GM19023 (cell line): Measurements from ENCODE around the gene BCL2.
A peak's percentile ranks its signal among the peaks of the same experiment; 100 is the strongest.
"Not testable (repeated sequence)": the region's sequence is repeated elsewhere in the genome, so short reads cannot be mapped to it uniquely, and the experiment has no call there.

ENCODE experiments used
- ATAC-seq: cut with Tn5 transposase; IDR thresholded peaks from one replicate; pipeline ENCODE4 v1.9.1; 2021; ENCODE audit warnings: mild to moderate bottlenecking, moderate library complexity; ENCODE audit not compliant: unreplicated experiment

The BCL2 gene

DNA sequence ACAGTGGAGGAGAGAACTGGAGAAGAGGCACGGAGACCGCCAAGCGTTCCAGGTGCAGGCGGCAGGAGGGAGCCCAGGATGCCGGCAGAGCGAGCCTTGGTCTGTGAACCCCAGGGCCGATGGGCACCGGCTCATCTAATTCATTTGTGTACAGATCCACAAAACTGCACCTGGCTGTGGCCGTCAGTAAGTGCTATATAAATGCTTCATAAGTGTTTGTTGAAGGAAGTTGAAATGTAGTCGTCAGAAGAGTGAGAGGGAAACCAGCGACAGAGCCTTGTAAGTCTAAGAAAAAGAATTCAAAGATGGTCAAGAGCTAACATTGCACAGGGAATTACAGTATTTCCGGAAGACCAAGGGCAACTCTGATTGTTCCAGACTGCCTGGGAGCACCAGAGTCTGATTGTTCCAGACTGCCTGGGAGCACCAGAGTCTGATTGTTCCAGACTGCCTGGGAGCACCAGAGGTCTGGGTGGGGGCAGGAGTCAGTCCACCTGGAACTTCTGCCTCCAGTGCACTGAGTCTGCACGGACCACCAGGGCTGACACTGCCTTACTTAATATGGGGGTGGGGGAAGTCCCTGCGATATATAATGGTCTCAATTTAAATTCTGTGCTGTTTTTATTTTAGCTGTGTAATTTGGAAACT, 112.3 kb downstream of the BCL2 start:
- no peak for ATAC-seq

DNA sequence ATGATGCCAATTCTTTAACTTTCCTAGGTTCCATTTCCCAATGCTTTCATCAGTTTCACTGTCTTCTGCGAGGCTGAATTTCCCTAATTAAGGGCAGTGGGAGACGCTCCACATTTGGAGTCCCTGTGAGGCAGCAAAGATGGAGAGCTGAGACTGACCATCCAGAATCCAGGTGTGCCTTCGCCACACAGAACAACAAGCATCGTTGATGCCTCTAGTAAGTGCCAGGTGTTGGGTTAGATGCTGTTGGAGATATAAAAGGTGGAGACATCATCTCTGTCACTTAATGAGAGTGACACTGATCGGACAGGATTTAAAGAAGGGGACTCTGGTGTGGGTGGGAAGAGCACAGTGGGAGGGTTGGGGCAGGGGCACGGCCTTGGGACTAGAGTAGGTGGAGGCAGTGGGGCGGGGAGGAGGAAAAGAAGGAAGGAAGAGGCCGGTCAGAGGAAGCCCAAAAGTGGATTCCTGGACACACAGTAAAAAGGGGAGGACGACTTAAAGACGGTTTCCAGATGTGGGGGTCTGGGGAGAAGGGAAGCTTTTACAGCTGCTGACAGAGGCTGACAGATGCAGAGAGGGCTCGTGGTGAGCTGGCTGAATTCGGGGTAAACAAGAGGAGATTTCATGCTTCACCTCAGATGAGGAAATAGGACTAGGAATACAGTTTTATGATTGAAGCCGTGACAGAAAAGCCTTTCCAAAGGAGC, 113.0 kb downstream of the BCL2 start:
- ATAC-seq, result no peak

DNA sequence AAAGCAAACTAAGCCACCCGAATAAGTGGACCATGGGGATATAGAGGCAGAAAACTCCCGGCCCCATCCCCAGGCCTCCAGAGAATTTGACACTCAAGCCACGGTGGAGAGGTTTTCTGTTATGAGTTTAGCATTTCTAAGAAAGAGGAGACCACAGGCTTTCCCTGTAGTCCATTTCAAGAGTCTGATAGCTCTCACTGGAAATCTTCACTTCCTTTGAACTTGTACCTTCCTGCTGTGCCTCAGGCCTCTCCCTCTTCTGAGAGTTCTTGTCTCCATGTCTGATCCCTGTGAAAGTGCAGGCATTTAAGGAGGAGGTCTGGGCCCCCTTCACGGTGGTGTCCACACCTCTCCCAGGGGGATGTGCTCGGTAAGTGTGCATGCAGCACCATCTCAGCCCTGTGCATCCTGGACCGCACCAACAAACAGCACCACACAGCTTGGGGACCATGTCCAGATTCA, 113.7 kb downstream of the BCL2 start:
- no peak for ATAC-seq

DNA sequence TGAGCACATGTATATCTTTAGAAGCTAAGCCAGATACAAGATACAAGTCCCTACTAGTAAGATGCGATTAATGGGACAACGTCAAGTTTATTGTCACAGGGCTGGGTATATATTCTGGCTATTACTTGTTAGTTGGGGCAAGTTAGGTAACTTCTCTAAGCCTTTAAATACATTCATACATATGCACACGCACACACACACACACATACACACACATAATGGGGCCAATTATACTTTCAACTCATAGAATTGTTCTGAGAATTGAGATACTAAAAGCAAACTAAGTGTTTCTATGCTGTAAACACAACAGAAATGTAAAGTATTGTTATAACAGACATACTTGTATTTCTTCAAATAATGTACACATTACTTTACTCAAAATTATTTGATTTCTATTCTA, 116.1 kb downstream of the BCL2 start:
- no peak for ATAC-seq

DNA sequence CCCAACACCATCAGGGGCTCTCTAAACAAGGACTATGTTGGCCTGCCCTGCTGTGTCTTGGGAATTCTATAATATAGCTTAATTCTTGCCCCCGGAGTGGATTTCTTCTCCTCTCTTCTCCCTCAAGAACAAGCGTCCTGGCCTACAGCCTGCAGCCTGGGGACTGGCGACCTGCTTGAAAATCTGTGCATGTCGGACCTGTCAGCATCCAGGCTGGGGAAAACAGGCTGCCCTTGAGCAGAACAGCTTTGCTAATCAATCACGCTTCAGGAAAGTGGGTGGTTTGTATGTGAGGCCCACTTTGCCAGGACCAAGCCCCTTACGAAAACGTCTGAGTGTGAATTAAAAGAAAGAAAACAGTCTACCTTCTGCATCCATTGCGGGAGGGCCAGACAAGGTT, 116.7 kb downstream of the BCL2 start:
- ATAC-seq, result no peak

DNA sequence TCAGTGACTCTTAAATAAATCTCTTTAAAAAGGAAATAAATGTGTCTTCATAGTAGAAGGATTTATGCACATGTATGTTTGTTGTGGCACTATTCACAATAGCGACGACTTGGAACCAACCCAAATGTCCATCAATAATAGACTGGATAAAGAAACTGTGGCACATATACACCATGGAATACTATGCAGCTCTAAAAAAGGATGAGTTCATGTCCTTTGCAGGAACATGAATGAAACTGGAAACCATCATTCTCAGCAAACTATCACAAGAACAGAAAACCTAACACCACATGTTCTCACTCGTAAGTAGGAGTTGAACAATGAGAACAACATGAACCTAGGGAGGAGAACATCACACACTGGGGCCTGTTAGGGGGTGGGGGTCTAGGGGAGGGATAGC, 118.1 kb downstream of the BCL2 start:
- ATAC-seq, result not testable (repeated sequence)

DNA sequence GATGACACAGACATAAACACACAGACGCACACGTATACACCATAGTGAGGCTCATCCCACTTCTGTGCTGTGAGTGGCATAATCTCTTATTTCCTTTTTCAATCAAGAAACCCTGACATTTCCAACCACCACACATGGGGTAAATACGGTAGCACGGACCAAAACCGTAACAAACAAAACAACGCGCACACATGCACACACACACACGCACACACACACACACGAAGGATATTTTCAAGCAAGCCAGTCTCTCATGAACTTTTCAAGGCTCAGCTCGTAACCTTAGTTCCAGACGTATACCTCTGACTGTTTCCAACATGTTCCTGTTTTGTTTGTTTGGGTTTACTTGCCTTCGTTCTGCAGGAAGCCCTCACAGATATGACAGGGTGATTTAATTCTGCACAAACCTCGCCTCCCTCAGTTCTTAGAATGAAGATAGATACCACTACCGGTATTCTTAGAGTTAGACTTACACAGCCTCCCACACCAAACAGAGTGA, 119.8 kb downstream of the BCL2 start:
- no peak for ATAC-seq

DNA sequence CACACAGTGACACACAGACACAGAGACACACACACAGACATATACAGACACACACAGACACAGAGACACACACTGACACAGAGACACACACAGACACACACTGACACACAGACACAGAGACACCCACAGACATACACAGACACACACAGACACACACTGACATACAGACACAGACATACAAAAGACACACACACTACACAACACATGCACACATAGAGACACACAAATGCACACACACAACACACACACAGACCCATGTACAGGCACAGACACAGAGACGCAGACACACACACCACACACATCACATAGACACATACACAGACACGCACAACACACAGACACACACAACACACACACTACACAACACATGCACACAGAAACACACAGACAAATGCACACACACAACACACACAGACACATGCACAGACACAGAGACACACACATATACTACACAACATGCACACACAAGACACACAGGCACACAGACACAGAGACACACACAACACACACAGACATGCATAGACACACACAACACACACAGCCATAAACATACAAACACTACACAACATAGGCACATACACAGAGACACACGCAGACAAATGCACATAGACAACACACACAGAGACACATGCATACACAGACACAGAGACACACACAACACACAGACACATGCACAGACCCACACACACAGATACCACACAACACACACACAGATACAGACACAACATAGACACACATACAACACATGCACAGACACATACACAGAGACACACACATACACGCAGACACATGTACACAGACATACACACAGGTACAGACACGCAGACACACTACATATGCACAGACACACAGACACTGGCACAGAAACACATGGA, 120.5 kb downstream of the BCL2 start:
- no peak for ATAC-seq

DNA sequence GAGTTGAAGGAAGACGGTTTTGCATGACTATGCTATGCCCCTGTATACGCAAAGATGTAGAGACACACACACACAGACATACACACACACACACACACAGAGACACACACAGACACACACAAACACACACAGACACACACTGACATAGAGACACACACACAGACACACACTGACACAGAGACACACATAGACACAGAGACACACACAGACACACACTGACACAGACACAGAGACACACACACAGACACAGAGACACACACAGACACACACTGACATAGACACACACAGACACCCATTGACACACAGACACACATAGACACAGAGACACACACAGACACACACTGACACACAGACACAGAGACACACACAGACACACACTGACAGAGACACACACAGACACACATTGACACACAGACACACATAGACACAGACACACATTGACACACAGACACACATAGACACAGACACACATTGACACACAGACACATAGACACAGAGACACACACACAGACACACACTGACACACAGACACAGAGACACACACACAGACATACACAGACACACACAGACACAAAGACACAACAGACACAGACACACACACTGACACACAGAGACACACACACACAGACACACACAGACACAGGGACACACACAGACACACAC, 121.3 kb downstream of the BCL2 start:
- ATAC-seq, result no peak

DNA sequence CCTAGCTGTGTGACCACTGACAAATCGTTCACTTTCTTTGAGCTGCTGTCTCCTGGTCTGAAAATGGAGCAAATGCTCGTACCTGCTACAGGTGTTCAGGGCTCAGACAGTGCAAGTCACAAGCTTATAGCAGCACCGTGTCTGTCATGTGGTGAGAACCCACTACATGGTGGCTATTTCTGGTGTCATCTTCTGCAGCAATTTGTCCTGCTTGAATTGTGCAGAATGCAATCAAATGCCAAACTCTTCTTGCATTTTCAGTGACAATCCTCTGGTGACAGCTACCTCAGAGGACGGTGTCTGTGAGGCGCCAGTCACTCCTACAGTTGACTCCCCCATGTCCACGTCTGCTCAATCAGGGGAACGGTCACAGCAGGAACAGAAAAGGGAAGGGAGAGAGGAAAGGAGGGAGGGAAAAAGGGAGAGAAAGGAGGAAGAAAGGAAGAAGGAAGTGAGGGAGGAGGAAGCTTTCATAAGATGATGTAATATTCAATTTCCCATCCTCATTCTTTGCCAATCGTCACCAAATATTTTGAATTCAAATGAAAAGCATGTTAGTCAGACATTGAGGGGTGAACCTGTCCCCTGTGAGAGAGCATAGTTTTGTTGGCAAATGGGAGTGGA, 122.2 kb downstream of the BCL2 start:
- no peak for ATAC-seq

DNA sequence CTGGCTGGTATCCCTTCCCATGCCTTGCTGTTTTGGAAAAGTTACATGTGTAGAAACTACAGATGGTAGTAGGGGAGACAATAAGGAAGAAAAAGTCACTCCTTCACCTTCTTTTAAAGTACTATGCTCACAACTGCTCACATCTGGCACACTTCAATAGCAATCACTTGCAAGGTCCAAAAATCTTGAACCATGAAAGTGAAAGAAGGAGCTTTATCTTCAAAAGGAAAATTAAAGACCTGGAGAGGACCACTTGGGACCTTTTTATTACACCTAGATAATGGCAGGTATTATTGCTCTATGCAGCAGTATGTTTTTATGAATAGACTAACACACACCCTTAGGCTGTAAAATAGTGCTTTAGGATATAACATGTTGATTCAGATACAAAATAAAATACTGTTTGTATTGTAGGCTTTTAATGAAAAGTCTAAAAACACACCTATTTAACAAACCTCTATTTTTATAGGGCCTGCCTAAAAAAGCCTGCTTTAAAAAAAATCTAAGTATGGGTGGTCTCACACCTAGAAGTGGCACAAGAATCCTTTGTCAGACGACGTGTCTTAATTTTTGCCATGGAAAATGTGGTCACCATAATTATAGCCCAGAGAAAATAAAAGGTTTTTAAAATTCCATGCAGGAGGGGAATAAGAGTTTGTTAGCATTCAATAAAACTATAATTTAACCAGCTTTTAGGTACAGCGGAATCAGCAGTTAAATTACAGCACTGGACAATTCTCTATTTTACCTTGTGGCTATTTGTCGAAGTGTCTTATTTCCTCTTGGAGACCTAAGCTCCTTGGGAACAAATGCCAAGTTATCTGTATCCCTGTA, 124.0 kb downstream of the BCL2 start:
- ATAC-seq, result no peak

DNA sequence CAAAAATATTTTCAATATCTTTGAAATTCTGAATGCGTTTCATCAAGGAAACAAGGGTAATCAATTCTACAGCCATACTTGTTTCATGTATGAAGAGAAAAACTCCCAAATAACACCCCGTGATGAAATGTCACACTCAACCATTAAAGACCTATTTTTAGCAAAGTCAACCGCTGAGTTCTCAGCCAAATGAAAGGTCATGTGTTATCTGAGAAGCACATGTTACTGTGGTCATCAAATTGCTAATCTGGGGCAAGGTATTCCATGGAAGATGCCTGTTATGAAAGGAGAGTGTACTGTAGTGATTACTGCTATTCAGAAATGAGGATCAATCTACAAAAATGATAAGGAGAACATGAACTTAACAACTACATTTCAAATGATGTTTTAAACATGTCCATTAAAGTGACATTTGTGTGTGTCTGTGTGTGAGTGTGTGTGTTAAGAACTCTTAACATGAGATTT, 126.7 kb downstream of the BCL2 start:
- ATAC-seq, result peak; percentile 58

DNA sequence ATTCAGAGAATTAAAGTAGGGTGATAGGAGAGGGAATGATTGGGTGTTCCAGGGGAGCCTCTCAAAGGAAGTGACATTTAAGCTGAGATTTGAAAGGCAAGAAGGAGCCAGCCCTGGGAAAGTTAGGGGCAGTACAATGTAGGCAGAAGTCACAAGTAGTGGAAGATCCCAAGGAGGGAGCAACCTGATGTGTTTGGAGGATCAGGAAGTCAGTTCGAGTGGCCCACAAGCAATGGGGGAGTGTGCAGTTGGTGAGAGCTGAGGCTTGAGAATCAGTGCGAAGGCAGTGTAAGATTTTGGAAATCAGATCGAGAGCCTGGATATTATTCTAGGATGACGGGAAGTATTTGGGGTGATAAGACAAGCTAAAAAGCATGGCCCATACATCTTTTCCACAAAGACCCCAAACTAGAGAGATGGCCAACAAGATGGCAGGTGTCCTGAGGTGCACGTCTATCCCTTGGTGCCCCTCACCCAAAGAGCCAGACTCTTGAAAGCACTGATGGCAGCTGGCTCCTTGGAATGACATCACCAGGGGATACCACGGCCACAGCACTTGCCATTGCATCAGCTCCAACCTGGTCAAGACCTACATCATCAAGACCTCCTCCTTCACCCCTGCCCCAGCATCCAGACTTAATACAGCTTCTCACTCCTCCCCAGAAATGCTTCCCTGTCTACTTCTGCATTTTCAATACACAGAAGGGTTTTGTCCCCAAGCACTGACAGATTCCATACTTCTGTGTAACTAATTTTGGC, 127.3 kb downstream of the BCL2 start:
- ATAC-seq, result peak; percentile 22

DNA sequence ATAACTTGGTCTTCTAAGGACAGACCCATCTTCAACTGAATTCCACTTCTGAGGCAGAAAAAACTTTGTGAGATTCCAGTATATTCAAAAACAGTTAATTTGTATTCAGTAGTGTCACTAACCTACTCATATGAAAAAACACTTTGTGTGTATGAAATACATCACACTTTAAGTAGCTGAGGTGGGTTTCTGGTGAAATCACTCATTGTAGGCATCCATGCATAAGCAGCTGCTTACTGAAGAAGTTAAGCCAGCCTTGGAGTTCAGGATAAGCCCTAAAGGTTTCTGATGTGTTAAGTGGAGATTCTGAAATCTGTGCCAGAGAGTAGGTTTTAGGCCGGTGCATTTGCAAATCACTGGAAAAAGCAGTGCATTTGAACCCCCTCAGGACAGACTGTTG, 128.2 kb downstream of the BCL2 start:
- no peak for ATAC-seq

DNA sequence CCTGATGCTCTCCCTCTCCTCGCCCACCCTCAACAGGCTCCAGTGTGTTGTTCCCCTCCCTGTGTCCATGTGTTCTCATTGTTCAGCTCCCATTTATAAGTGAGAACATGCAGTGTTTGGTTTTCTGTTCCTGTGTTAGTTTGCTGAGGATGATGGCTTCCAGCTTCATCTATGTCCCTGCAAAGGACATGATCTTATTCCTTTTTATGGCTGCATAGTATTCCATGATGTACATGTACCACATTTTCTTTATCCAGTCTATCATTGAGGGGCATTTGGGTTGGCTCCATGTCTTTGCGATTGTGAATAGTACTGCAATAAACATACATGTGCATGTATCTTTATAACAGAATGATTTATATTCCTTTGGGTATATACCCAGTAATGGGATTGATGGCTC, 128.7 kb downstream of the BCL2 start:
- ATAC-seq, result not testable (repeated sequence)

DNA sequence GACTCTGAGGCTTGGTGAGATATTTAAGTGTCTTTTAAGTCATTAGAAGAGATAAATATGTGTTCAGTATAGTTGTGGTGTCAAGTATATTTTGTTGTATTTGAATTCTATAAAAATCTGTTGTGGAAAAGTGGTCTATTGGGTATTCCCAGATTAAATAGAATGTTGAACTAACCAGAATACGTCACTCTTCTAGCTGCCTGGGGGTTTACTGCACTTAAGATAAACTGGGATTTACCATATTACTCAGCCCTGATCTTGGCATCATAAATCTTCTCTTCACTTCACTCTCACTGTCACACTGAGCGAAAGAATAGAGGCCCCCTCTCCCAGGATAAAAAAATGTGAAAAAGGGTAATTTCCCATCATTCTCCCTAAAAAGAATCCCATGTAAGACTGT, 129.8 kb downstream of the BCL2 start:
- no peak for ATAC-seq

DNA sequence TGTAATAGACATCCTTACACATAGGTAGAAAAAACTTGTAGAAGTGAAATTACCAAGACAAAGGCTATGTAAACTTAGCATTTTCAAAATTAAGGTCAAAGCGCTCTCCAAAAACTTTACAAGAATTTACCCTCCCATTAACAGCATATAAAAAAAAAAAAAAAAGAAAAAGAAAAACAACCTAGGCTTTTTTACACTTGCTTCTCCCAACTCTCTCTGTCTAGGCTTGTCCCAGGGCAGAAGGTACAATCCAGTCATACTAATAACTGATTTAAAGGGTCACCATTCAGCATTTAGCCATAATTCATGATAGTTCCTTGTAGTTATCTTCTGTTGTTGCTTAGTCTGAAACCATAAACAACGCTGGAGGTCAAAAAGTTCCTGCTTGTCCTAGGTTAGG, 130.5 kb downstream of the BCL2 start:
- no peak for ATAC-seq

DNA sequence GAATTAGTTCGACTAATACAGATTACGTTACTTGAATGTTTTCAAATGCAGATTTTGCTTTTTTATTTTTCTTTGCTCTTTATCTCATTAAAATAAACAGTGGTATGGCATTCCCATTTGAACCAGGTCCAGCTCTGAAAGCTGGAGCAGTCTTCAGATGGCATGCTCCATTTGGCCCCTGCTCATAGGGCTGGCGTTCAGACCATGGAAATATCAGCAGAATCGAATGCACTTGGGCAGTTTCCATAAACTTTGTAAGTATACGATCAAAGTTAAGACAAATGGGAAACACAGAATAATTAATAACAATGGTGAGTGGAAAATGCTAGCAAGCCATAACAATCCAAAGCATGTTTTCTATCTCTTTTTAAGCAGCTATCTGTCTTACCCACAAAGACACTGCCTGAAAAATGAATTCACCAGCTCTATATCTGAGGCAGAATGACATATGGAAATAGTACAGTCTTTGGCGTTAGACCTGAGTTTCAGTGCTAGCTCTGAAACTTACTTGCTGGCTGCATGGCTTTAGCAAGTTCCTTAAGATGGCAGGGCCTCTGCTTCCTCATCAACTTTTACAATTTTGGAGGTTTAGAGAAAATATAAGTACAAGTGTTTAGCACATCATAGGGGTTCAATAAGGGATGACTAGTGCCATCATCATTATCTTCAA, 131.6 kb downstream of the BCL2 start:
- no peak for ATAC-seq
